Lung (tissue), 12 donors: ENCODE data around the gene NEK7. TPM values are rescaled to one million over a fixed set of nuclear protein-coding genes. Genes with fewer than 3 reads are reported as not detected.
"Not testable (repeated sequence)": the region's sequence is repeated elsewhere in the genome, so short reads cannot be mapped to it uniquely, and the experiment has no call there.

Source experiments
- ATAC-seq: fragments of 200-7000 bp; cut with Tn5 transposase; one replicate; pipeline ENCODE4 v1.9.1; 2020; ENCODE audit warnings: moderate number of reproducible peaks; ENCODE audit not compliant: insufficient read depth, low FRiP score
- DNase-seq, 3 donors: peaks; one replicate each; pipeline ENCODE4 v3.0.0-alpha.2; 2013 to 2017
- H3K27ac ChIP-seq, 2 donors: one replicate each; pipeline ENCODE4 v1.5.1; 2013; ENCODE audit warnings: mild to moderate bottlenecking in 2 of 2, moderate library complexity in 2 of 2, control low read depth in 1 of 2, inconsistent platforms in 1 of 2, low read depth in 1 of 2, low read length in 1 of 2
- H3K27me3 ChIP-seq, 3 donors: one replicate each; pipeline ENCODE4 v1.5.1; 2013; ENCODE audit warnings: low read length in 2 of 3; ENCODE audit not compliant: control insufficient read depth in 3 of 3, insufficient read depth in 3 of 3
- H3K36me3 ChIP-seq, 4 donors: one replicate each; pipeline ENCODE4 v1.5.1; 2013; ENCODE audit warnings: low read length in 4 of 4, mild to moderate bottlenecking in 1 of 4, moderate library complexity in 1 of 4; ENCODE audit not compliant: control insufficient read depth in 4 of 4, insufficient read depth in 4 of 4
- H3K4me1 ChIP-seq, 5 donors: one replicate each; pipeline ENCODE4 v1.5.1; 2013; ENCODE audit warnings: low read length in 5 of 5, mild to moderate bottlenecking in 2 of 5, moderate library complexity in 1 of 5; ENCODE audit not compliant: control insufficient read depth in 5 of 5, insufficient read depth in 5 of 5
- H3K4me3 ChIP-seq: one replicate; pipeline ENCODE4 v1.5.1; 2013; ENCODE audit warnings: mild to moderate bottlenecking, control low read depth, moderate library complexity
- H3K9ac ChIP-seq, 2 donors: one replicate each; pipeline ENCODE4 v1.5.1; 2013; ENCODE audit warnings: low read length in 2 of 2, control low read depth in 1 of 2; ENCODE audit not compliant: insufficient read depth in 1 of 2
- H3K9me3 ChIP-seq, 4 donors: one replicate each; pipeline ENCODE4 v1.5.1; 2013; ENCODE audit warnings: low read length in 3 of 4, mild to moderate bottlenecking in 1 of 4, moderate library complexity in 1 of 4; ENCODE audit not compliant: control insufficient read depth in 4 of 4, insufficient read depth in 3 of 4
- CTCF ChIP-seq: IDR thresholded peaks from 2 replicates; pipeline ENCODE4 v1.5.1; 2012; ENCODE audit warnings: mild to moderate bottlenecking; ENCODE audit errors: control extremely low read depth, extremely low read depth
- WGBS, 2 donors: extraction: QIAGEN DNeasy Blood & Tissue Kit; methylation state at CpG; one replicate each; pipeline ENCODE4 v1.1.7; 2013; 5-methylcytosine and 5-hydroxymethylcytosine counted together
- polyA plus RNA-seq, 2 donors: library from polyadenylated mRNA; stranded (reverse); fragments of 200-250 nt; gene quantifications; one replicate each; pipeline ENCODE4 v1.2.1, GENCODE V29; 2013
- total RNA-seq, 2 donors: library from RNA; depleted of rRNA in 1 of 2; stranded (reverse); fragments of >200 nt in 1 of 2; gene quantifications; one replicate each; pipeline ENCODE4 v1.2.1, GENCODE V29; 2014 to 2021
- donor health status: control.
- donor health status: control.
- donor health status: Bipolar disorder and iron deficiency.
- donor health status: healthy.
- donor health status: DM: yes; HTN: yes; CAD: no.

NEK7 gene
- total and polyA plus RNA-seq, 4 donors, result 23.9 to 132 (median 64.2) TPM

- ATAC-seq, result no peak
- H3K9me3 ChIP-seq, result no peaks in the 10 kb centered on the region
- H3K27me3 ChIP-seq, result no peaks in the 10 kb centered on the region
- no peak for DNase-seq
- no peak overlapping the region for H3K4me3 ChIP-seq
- WGBS, 2 donors, result 68 to 69% methylated on average over 3 of the region's 3 CpGs
- H3K27ac ChIP-seq, result no peak overlapping the region
- no peaks in the 10 kb centered on the region for H3K36me3 ChIP-seq
- no peak overlapping the region for H3K9ac ChIP-seq
- peaks cover 3 to 74% (median 30%) of the 10 kb centered on the region in 5 donors for H3K4me1 ChIP-seq
- TF ChIP-seq CTCF, result no peak
These were observed 31.3 kb downstream of the NEK7 start for GRCh38 chr1:198187973-198188588.

- H3K9me3 ChIP-seq, result no peaks in the 10 kb centered on the region
- no peak overlapping the region for H3K4me3 ChIP-seq
- DNase-seq, result peak in 2 of 3 donors; percentile 92 to 93
- H3K4me1 ChIP-seq, result peaks cover under 1 to 49% (median 25%) of the 10 kb centered on the region in 5 donors
- no peak for TF ChIP-seq CTCF
- H3K27me3 ChIP-seq, result no peaks in the 10 kb centered on the region
- WGBS, 2 donors, result 82 to 85% methylated on average over 2 of the region's 2 CpGs
- ATAC-seq, result no peak
- no peak overlapping the region for H3K9ac ChIP-seq
- H3K36me3 ChIP-seq, result no peaks in the 10 kb centered on the region
- H3K27ac ChIP-seq, result no peak overlapping the region
These were observed 34.3 kb downstream of the NEK7 start for GRCh38 chr1:198191117-198191516.

- H3K9me3 ChIP-seq, H3K27me3 ChIP-seq, DNase-seq, ATAC-seq, H3K27ac ChIP-seq, H3K9ac ChIP-seq, H3K4me3 ChIP-seq, H3K36me3 ChIP-seq: not testable (repeated sequence)
- H3K4me1 ChIP-seq, result peaks cover 7 to 45% (median 12%) of the 10 kb centered on the region in 5 donors
- 97 to 100% methylated on average over 1 of the region's 1 CpG for WGBS, 2 donors
These were observed 37.1 kb downstream of the NEK7 start for GRCh38 chr1:198193871-198194270.

- Histone ChIP-seq H3K4me3 (no peak overlapping the region), H3K9me3 (no peaks in the 10 kb centered on the region), H3K27ac (no peak overlapping the region), H3K36me3 (no peaks in the 10 kb centered on the region), H3K27me3 (no peaks in the 10 kb centered on the region), H3K9ac (peak overlapping the region in 1 of 2 donors; percentile 0), H3K4me1 (peaks cover 6 to 20% (median 10%) of the 10 kb centered on the region in 5 donors)
- DNase-seq (peak in 1 of 3 donors; percentile 55), ATAC-seq (no peak)
- TF ChIP-seq CTCF, result no peak
- WGBS, 2 donors, result 90 to 91% methylated on average over 3 of the region's 3 CpGs
These were observed 39.8 kb downstream of the NEK7 start for GRCh38 chr1:198196630-198197029.
